ENCODE measurements around the gene PIK3AP1. TPM values are rescaled to one million over a fixed set of nuclear protein-coding genes. Genes with fewer than 3 reads are reported as not detected.

The PIK3AP1 gene
- total RNA-seq, 1 donor from 2014 or later, result 5.9 TPM

- intact Hi-C loops (cut with DNase I), result no loop called here
- H3K36me3 ChIP-seq, result no peaks in the 10 kb centered on the region
- no peak overlapping the region for H3K27ac ChIP-seq
- no peaks in the 10 kb centered on the region for H3K4me1 ChIP-seq
- H3K4me3 ChIP-seq, result no peak overlapping the region
- H3K27me3 ChIP-seq, result no peaks in the 10 kb centered on the region
- TF ChIP-seq POLR2A (IDR thresholded peaks at IDR 0.05), result no peak
- TF ChIP-seq CTCF (IDR thresholded peaks at IDR 0.05), result no peak
- TF ChIP-seq POLR2AphosphoS5 (IDR thresholded peaks at IDR 0.05; ENCODE audit: insufficient read depth in 1 of 2, low read depth in 1 of 2), result no peak
- H3K9me3 ChIP-seq, result no peaks in the 10 kb centered on the region
- no peak for DNase-seq (ENCODE audit: extremely low spot score in 2 of 2)
Measured at GRCh38 chr10:96619796-96620773, 100.2 kb downstream of the PIK3AP1 start.

GRCh38 chr10:96619120-96619519, 101.2 kb downstream of the PIK3AP1 start:
- Histone ChIP-seq H3K27ac (no peak overlapping the region), H3K4me1 (no peaks in the 10 kb centered on the region), H3K9me3 (no peaks in the 10 kb centered on the region), H3K4me3 (no peak overlapping the region), H3K36me3 (no peaks in the 10 kb centered on the region), H3K27me3 (no peaks in the 10 kb centered on the region)
- DNase-seq (ENCODE audit: extremely low spot score in 2 of 2), result no peak
- TF ChIP-seq POLR2AphosphoS5 (IDR thresholded peaks at IDR 0.05; ENCODE audit: insufficient read depth in 1 of 2, low read depth in 1 of 2), result no peak
- no peak for TF ChIP-seq CTCF (IDR thresholded peaks at IDR 0.05)
- TF ChIP-seq POLR2A (IDR thresholded peaks at IDR 0.05), result no peak
- intact Hi-C loops (cut with DNase I), result no loop called here

- DNase-seq (ENCODE audit: extremely low spot score in 2 of 2), result no peak
- H3K4me1 ChIP-seq, result no peaks in the 10 kb centered on the region
- H3K9me3 ChIP-seq, result no peaks in the 10 kb centered on the region
- H3K36me3 ChIP-seq, result no peaks in the 10 kb centered on the region
- H3K4me3 ChIP-seq, result no peak overlapping the region
- intact Hi-C loops (cut with DNase I), result no loop called here
- no peaks in the 10 kb centered on the region for H3K27me3 ChIP-seq
- TF ChIP-seq POLR2AphosphoS5 (IDR thresholded peaks at IDR 0.05; ENCODE audit: insufficient read depth in 1 of 2, low read depth in 1 of 2), result no peak
- no peak for TF ChIP-seq POLR2A (IDR thresholded peaks at IDR 0.05)
- no peak for TF ChIP-seq CTCF (IDR thresholded peaks at IDR 0.05)
- H3K27ac ChIP-seq, result no peak overlapping the region
Measured at GRCh38 chr10:96618653-96619052, 101.7 kb downstream of the PIK3AP1 start.

GRCh38 chr10:96616961-96617360, 103.4 kb downstream of the PIK3AP1 start:
- intact Hi-C loops (cut with DNase I), result no loop called here
- Histone ChIP-seq H3K27ac (no peak overlapping the region), H3K4me3 (no peak overlapping the region), H3K27me3 (no peaks in the 10 kb centered on the region), H3K4me1 (no peaks in the 10 kb centered on the region), H3K36me3 (no peaks in the 10 kb centered on the region), H3K9me3 (no peaks in the 10 kb centered on the region)
- no peak for TF ChIP-seq POLR2AphosphoS5 (IDR thresholded peaks at IDR 0.05; ENCODE audit: insufficient read depth in 1 of 2, low read depth in 1 of 2)
- no peak for TF ChIP-seq CTCF (IDR thresholded peaks at IDR 0.05)
- no peak for TF ChIP-seq POLR2A (IDR thresholded peaks at IDR 0.05)
- no peak for DNase-seq (ENCODE audit: extremely low spot score in 2 of 2)

- no peak for TF ChIP-seq POLR2A (IDR thresholded peaks at IDR 0.05)
- TF ChIP-seq POLR2AphosphoS5 (IDR thresholded peaks at IDR 0.05; ENCODE audit: insufficient read depth in 1 of 2, low read depth in 1 of 2), result no peak
- no peak for TF ChIP-seq CTCF (IDR thresholded peaks at IDR 0.05)
- intact Hi-C loops (cut with DNase I), result no loop called here
- H3K36me3 ChIP-seq, result no peaks in the 10 kb centered on the region
- no peak overlapping the region for H3K4me3 ChIP-seq
- DNase-seq (ENCODE audit: extremely low spot score in 2 of 2), result no peak
- H3K27me3 ChIP-seq, result no peaks in the 10 kb centered on the region
- H3K9me3 ChIP-seq, result no peaks in the 10 kb centered on the region
- no peak overlapping the region for H3K27ac ChIP-seq
- no peaks in the 10 kb centered on the region for H3K4me1 ChIP-seq
Measured at GRCh38 chr10:96614515-96614914, 105.8 kb downstream of the PIK3AP1 start.
